HPDE6-E6E7 (cell line): Measurements from ENCODE around the gene USB1.

Source experiments
- DNase-seq: peaks from one replicate; pipeline ENCODE4 v3.0.0; 2011; ENCODE audit warnings: missing footprints; ENCODE audit errors: extremely low spot score

Gene USB1

DNA sequence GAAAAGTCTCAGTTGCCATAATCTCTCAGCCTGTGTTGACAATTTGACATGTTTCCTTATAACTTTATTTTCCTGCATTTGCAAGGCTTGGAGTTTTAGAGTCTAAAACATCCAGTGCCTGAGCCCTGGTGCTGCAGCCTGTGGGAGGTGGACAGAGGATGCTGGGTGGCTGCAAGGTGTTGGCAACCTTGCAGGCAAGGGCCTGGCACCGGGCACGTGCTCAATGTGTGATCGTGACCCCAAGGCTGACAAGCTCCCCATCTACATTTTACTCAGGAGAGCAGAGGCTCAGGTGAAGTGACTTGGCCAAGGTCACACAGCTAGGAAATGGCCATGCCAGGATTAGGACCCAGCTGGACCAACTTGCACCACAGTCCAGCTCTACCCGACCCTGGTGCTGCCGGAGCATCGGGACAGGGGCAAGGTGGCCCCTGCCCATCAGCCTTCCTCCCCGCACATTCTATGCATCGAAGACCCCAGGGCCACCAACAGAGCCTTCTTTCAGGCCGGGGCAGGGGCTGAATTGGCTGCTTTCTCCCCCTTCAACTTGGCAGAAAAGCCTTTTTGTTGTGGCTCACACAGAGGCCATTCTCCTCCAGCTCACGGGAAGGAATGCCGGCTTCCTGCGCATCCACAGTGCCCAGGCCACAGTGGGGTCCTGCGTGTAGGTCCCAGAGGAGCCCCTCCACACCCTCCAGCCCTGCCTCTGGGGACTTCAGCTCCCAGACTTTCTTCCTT, 47.5 kb downstream of the USB1 start:
- DNase-seq = no peak

DNA sequence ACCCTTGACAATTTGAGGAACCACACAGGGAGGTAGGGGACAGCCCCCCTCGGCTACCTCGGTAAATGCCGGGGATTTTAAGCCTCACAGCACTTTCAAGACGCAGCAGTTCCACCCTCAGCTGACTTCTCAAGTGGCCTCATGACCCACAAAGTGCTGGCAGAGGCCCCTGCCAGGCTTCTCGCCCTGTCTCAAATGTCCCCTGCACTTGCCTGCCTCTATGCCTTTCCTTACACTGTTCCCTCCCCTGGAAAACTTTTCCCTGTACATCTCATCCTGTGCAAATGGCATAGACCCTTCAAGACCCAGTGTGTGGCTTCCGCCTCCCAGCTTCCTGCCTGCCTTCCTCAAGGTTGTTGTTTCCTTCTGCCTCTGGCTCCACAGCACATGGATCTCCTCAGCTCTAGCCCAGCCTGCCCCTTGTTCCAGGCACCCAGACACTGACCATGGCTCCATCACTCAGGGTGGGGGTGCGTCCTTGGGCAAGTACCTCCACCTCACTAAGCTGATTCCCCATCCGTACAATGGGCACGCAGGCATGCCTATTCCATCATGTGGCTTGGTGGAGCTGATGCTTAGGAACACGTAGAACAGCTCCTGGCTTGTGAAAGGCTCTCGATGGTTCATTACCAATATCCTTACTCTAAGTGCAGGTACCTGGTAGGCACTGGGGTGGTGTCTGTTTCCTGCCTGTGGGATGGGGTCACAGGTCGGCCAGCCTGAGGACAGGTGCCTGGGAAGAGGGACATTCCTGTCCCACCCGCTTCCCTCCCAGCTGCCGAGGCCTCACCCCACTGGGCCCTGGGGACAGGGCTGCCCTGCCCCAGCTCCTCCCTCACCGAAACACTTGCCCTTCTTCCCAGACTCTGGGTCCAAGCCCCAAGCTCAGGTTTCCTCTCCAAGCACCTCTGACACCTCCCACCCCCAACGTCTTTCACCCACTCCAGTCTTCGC, 48.3 kb downstream of the USB1 start:
- DNase-seq = no peak

DNA sequence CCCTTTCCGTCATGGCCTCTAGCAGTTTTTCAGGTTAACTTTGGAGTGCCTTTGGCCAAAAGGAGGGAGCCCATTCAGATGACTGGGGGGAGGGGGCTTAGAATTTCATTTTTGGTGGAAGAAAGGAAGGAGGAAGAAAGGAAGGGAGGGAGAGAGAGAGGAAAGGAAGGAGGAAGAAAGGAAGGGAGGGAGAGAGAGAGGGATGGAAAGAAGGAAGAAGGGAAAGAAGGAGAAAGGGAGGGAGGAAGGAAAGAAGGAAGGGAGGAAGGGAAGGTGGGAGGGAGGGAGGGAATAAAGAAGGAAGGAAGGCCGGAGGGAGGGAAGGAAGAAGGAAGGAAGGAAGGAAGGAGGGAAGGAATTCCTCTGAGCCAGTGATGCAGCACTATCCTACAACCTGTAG, 50.1 kb downstream of the USB1 start:
- no peak for DNase-seq

DNA sequence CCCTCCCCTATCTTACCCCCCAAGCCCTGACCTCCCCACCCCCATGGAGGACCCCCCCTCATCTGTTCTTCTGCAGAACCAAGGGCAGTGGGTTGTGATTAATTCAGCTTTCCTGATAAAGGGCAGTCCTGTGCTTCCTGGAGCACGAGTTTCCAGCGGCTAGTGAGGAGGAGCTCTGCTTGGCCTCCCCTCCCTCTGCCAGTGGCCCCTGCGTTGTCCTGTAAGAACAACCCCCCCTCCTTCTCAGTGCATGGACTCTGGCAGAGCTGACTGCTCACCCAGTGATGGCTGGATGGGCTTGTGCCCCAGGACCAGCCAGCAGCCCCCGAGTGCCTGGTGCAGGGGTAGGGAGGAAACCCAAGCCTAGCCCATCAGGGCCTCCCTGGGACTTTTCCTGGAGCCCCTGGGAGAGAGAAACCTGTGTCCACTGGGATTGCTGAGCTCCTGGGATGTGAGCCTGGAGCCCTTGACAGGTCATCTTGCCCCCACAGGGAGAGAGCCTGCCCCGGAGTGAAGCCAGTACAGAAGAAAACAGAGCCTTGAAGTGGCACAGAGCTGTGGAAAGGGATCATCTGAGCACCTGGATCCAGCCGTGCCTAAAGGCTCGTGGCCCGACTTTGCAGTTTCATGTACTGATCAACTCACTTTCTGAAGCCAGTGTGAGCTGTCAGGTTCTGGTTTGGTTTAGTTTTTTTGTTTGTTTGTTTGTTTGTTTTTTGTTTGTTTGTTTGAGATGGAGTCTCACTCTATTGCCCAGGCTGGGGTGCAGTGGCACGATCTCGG, 50.8 kb downstream of the USB1 start:
- DNase-seq = no peak

DNA sequence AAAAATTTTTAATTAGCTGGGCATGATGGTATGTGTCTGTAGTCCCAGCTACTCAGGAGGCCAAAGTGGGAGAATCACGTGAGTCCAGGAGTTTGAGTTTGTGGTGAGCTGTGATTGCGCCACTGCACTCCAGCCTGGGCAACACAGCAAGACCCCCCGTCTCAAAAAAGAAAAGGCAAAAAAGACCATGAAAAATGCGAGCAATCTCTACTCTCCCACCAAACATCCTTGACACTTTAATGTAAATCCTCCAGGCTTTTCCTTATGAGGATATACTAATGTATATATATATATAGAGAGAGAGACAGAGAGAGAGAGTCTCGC, 52.4 kb downstream of the USB1 start:
- DNase-seq = no peak

DNA sequence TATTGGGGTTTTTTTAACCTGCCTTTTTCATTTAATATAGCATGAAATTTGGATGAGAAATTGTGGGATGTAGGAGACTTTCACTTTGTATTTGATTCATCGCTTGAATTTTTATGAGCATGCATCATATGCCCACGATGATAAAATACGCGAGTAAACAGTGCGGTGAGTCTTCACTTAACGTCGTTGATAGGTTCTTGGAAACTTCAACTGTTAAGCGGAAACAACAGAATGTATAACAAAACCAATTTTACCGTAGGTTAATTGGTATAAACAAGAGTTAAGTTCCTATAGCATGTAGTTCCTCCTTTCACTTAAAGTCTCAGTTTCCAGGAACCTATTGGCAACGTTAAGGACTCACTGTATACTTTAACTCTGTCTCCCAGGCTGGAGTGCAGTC, 53.1 kb downstream of the USB1 start:
- no peak for DNase-seq

DNA sequence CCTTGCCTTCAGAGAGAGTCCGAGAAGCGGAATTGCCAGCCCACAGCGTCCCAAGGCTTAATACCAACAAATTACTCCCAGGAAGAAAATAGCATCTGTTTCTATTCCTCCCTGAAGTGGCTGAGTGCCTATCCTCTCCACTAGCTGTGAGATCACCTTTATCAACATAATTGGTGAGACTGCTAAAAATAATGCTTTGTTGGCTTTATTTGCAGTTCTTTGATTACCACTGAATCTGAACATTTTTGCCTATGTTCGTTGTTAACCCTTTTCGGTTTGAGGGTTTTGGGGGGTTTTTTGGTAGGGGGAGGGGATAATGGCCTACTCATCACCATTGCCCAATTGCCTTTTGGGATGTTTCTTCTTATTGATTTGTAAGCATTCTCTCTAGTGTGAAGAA, 55.4 kb downstream of the USB1 start:
- DNase-seq = no peak

DNA sequence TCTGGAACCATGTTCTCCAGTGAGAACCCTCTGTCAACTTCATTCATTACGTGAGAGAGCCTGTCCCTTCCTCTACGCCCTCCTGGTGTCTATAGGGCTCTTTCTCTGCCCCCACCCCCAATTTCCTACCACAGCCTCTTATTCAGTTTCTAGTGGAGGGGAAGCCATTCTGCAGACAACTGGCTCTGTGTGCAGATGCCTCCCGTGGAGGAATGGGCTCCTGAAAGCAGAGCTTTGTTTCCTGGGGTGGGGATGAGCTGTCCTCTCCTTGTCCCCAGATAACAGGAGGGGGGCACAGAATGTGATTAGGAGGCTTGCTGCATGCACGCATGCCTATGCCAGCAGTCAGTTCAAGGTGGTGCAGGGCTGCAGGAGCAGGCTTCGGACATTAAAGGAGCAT, 55.9 kb downstream of the USB1 start:
- no peak for DNase-seq

DNA sequence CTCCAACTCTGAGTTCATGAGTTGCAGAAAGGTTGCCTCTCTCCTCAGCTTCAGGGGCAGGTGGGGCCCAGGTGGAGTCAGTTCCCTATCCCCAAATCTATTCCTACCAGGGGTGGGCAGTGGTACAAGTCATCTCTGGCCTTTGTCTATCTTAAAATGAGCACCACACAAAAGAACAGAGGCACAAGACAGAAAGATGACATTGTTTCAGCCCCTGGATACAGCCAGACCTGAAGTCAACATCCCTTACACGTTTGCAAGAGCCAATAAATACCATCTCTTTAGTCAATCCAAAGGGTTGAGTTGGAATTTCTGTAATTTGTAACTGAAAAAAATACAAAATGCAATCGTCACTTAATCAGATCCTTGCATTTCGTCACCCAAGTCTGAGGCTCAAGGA, 56.6 kb downstream of the USB1 start:
- DNase-seq = no peak

DNA sequence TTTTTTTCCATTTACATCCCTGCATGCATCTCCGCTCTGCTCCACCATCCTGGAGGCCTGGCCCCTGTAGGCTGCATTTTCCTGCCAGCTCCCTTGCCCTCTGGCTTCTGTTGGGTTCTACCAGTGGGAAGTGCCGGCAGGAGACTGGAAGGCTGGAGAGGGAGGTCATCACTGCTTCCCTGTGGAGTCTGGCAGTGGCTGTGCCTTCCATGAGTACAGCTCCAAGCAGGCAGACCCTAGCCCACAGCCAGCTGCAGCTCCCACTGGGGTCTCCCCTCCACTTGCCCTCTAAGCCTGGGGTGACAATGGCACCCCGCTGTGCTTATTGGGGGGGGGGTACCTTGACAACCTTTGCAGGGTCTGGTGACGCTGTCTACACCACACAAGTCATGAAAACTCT, 61.6 kb downstream of the USB1 start:
- no peak for DNase-seq

DNA sequence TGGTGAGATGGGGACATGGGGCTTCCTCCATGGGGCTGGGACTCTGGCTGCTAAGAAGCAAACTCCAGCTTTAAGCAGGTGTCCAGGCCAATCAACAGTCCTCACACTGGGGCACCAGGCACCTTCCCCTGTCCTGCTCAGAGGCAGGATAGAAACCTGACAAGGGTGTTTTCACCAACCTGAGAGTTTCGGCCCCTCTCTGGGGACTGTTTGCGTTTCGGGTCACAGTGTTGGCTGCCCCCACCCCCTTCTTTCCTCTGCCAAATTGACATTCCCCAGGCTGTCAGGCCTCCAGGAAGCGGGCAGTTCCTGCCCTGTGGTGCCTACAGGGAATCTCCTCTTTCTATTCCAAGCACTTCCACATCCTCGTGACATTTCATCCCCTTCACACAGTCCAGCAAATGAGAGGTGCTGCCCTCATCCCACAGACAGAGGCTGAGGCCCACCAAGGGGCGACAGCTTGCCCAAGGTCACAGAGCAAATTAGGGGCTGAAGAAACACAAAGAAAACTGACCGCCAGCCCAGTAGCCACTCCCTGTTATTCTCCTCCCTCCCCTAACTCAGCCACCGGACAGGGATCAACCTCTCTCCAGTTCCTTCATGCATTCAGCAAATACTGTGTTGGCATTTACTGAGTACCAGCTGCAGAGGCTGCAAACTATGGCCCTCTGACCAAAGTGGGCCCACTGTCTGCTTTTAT, 62.3 kb downstream of the USB1 start:
- no peak for DNase-seq

DNA sequence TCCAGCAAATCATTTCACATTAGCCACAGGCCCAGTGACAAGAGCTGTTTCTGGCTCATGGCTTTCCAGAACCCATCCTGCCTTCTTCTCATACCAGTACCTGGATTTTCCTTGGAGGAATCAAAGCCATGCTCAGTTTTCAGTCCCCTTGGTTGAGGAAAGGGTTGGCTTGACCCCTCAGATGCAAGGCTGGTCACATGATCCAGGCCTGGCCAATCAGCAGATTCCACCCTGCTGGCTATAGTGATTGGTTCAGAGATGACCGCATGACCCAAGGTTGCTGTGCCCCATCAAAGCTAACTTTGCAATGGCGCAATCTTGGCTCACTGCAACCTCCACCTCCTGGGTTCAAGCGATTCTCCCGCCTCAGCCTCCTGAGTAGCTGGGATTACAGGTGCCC, 69.4 kb downstream of the USB1 start:
- DNase-seq = no peak
